NCI-H2227 treated with DMSO at 0.1 percent for 48 hours (cell line): ENCODE measurements around the gene SYNPR.

Experiments used
- DNase-seq: peaks from one replicate; lab custom pipeline; 2025; lab: John Stamatoyannopoulos, UW

The SYNPR gene

DNA sequence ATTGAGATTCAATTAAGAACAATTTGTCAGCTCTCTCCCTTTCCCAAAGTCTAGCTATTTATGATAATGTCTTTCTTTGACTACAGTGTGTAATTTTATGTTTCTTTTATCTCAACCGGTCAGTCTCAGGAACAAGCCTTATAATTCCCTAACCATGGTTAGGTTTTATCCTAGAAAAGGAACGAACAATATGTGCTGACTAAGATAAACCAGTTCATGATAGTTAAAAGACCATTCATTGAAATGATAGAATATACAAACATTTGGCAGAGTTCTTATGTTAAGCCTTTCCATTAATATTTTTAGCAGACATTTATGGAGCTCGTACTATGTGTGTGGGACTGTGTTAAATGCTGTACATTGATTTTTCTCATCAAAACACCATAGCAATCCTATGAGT lies 106.3 kb downstream of the SYNPR start:
- no peak for DNase-seq

DNA sequence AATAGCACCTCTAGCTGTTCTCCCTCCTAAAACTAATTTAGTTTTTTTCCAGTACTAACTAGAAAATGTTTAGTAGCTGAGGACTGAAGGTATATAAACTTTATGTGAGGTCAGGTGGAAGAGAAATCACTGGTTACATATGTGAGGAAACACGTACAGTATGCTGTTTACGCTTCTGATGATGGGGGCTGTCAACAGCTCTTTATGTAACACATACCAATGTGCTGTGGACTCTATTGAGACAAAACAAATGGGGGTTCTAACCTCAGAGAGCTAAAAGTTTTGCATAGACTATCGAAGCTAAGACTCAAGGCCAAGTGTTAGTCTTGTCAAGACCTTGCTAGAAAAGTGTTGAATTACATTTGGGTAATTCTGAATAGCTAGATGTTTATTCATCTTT lies 107.5 kb downstream of the SYNPR start:
- DNase-seq = no peak

DNA sequence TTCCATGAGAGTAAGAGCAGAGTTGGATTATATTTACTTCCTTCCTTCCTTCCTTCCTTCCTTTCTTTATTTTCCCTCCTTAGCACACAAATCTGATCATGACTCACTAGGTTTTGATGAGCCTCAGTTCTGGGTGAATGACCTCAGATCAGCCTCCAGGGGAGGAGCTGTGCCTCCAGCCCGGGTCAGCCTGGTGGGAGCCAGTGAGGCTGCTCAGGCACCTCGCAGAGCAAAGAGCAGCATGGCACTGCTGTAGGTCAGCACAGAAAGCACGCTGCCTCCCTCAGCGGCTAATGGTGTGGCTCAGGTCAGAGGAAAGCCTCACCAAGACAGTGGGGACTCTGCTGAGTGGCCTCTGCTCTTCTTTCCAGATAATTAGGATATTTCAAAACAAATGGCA lies 108.5 kb downstream of the SYNPR start:
- DNase-seq = no peak

DNA sequence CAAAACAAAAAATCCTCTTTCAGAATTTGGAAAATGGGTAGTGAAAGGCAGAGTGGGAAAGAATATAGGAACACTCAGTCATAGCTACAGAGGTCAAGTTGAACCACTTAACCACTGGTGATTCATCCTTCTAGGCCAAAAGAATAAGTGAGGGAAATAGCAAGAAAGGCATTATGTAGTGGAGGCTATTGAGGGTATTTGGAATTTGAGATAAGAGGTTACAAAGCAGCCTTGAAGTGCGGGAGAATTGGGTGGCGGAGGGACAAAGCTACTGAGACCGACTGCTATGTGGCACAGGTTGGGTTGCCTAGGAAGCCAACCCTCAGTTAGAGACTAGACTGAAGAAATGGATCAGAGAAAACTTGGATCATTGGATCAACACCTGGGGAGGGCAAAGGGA lies 109.5 kb downstream of the SYNPR start:
- DNase-seq = no peak

DNA sequence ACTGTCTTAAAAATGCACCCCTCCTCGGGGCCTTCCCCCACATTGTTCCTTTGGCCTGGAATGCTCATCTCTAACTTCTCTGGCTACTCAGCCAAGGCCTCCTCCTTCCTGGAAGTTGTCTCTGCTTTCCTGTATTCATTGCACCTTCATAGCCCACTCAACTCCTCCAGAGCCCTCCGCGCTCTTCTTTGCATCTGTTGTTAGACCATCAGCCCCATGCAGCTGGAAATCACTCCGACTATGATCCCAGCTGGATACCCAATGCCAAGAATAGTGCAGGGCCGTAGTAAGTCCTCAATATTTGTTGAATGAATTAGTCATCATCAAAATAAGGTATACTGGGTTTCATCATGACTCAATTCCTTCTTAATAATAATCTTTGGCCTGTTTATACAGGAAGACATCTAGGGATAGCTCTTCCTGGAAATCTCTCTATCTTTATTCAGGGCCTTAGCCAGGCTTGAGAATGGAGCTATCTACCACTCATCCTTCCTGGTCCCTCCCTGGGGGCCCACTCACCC lies 112.7 kb downstream of the SYNPR start:
- DNase-seq = no peak

DNA sequence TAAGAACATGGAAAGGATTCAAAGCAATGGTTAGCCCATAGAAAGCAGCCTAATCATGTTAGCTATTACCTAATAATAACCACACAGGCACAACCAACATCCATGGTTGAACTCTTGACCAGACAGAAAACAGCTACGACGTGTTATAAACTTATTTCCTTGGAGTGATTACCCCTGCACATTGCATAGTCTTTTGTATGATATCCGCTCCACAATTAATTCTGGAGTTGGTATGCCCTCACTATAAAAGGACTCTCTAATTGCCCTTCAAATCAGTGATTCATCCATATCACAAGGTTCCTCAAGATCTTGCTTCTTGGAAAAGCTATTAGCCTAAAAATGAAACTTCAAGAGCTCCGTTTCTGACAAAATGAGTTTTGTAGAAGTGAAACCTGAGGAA lies 117.9 kb downstream of the SYNPR start:
- DNase-seq = no peak

DNA sequence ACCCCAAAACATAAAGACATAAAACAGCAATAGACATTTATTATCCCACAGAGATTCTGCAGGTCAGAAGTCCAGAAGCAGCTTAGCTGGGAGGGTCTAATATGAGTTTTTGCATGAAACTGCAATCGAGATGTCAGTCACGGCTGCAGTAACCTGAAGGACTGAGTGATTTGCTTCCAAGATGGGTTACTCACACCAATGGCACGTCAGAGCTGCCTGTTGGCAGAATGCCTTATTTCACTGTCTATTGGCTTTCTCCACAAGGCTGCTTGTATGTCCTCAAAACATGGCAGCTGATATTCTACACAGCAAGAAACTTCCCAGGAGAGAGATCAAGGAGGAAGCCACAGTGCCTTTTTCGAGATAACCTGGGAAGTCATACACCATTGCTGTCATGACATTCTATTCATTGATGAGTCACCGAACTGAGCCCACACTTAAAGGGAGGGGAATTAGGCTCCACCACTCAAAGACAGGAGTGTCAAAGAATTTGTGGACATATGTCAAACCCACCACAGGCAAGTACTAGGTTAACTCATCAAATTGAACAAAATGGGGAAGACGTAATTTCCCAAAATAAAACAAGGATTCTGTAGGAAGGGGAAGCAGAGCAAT lies 122.2 kb downstream of the SYNPR start:
- no peak for DNase-seq

DNA sequence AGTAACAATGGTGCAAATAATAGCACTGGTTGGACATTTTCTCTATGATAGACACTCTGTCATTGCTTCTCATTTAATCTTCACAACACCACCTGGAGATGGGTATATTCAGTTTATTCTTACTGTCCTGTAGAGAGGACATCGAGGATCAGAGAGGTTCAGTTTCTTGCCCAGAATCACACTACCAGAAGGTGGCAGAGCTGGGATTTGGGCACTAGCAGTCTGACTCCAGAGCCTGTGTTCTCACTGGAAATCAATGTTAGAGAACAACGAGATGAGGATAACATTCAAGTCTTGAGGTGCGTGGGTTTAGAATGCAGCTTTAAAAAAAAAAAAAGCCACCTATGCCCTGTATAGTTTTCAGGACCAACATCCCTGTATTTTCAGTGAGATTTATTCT lies 127.8 kb downstream of the SYNPR start:
- DNase-seq = no peak

DNA sequence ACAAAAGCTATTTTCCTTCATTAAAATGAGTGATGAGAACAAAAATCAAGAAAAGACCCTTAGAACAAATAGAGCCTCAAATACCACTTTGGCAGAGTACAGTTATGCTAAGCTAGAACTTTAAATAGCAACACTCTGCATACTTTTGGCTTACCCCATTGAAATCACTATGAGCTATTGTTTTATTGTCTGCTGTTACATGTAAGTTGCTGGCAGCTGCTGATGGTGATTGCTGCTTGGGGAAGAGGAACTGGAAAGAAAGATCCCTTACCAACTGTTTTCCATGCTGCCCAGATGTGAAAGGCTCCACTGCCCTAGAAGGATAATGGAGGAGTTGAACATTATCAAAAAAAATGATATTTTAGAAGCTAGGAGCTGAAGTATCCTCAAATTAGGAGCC lies 135.4 kb downstream of the SYNPR start:
- no peak for DNase-seq

DNA sequence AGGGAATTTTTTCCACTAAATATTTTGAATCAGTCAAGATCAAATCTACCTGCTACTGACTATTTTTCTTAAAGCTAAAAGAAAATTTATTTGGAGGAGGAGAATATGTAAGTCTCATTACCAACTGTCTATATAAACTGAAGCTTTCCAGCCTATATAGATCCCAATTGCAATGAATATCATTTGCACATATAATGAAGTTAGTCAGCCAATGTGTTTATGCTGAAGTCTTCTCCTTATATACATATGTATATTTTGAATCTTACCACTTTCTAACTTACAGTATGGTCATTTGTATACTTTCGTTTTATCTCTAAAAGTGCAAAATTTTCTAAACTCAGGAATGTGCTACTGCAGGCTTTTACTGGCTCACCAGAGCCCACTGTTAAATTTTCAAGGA lies 136.5 kb downstream of the SYNPR start:
- DNase-seq = no peak

DNA sequence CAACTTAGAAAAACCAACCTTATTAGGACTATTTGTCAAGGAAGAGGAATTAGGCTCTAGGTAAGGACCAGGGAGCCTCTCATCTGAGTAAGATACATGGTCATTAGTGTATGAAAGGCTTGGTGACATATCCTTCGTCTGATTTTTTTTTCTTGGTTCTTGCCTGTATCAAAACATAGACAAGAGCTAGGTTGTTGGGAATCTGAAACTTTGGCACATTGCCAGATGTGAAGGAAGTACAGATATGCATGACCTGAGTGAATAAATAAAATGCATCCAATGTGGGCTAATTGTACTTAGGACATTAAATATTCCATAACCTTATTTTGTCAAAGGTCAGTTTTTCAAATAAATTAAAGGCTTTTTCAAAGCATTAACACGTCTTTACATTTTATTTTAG lies 151.8 kb downstream of the SYNPR start:
- DNase-seq = no peak

DNA sequence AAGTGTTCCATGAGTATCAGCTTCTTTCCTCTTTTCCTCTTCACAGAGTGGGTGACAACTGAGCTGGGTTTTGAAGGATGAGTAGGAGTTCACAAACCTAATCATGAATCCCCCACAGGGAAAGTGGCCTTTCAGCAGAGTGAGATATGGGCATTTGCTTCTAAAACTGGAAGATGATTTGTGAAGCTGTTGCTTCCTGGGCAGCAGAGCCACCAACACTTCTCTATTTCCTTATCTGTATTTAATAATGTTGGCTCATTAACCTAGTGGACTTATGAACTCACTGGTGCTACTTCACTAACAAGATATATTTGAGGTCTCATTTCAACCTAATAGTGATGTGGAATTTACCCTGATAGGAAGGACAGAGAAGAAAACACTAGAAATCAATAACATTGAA lies 152.8 kb downstream of the SYNPR start:
- DNase-seq = no peak

DNA sequence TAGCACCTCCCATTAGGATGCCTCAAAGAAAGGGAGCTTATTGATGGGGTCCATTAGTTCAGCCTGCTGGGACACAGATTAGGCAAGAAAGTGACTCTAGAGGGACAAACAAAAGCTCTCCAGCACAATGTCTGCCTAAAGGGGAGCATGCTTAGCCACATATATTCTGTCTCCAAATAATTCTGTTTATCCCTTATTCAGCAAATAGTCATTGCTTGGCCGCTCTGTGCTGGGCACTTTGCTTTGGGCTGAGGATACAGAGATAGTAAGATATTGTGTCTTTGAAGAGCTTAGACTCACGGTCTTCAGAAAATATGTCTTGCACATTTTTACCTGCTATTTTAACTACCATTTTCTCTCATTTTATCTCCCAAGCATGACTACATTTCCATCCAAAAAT lies 159.8 kb downstream of the SYNPR start:
- DNase-seq = no peak

DNA sequence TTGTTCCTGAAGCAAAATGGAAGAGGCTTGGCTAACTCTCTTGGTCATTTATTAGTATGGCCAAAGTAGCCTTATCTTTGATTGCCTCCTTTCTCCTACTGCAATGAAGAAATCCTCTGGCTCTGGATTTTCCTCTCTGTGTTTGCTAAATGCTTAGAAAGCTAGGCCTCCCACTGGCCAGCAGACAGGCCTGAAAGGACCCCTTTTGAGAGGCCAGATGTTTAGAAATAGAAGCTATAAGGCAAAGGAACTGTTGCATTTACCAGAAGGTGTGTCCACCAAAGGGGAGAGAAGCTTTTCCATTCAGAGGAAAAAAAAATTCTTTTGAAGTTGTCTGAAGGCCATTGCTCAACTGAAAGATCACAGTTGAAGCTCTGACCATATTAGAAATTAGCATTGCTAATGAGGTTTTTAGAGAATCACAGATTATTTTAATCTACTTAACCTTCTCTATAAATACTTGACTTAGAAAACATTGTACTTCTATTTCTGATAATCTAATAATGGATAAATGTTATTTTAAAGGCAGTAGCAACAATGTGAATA lies 160.8 kb downstream of the SYNPR start:
- no peak for DNase-seq

DNA sequence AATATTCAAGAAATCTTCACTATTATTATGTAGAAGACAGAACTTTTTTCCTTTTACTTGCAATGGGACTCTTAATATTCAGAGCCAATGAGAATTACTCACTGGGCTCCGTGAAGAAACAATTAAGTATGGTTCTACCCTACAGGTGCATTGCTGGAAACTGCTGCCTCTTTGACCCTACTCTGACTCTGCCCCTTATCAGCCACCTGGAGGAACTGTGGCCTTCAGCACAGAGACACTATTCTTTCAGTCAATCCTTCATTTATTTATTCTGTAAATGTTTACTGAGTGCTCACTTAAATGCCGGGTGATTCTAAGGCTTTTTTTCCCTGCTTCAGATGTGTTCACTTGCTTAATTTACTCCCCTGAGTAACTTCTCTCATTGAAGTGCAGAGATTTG lies 163.2 kb downstream of the SYNPR start:
- DNase-seq = no peak

DNA sequence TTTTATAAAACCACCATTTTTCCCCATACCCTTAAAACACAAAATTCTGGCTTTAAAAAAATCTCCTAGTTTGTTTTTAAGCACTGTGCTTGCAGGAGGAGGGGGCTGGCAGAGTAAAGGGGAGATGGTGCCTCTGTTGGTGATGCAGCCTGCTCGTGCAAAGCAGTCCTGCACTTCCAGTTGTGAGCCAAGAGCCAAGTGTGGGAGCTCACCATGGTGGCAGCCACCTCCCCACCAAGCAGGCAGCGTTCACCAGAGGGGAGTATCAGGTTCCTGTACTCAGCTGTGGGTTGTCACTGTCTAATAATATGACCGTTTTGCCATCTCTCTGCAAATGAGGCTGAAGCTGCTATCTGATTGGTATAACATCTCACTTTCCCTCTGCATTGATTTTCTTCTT lies 164.8 kb downstream of the SYNPR start:
- DNase-seq = no peak

DNA sequence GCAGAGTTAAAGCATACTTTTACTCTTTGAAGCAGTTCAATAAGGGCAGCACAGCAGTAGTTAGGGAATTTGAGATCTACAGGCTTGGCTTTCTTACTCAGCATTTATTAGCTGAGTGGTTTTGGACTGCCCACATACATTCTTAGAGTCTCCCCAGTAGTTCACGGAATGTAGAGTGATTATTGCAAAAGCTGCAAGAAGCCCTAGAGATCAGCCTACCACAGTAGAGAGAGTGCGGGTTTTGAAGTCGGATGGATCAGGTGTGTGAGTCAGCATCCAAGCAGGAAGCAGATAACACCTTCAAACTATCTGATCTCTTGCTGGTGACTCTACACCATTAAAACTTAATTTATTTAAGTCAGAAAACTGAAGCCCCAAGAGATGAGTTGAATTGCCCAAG lies 171.9 kb downstream of the SYNPR start:
- no peak for DNase-seq

DNA sequence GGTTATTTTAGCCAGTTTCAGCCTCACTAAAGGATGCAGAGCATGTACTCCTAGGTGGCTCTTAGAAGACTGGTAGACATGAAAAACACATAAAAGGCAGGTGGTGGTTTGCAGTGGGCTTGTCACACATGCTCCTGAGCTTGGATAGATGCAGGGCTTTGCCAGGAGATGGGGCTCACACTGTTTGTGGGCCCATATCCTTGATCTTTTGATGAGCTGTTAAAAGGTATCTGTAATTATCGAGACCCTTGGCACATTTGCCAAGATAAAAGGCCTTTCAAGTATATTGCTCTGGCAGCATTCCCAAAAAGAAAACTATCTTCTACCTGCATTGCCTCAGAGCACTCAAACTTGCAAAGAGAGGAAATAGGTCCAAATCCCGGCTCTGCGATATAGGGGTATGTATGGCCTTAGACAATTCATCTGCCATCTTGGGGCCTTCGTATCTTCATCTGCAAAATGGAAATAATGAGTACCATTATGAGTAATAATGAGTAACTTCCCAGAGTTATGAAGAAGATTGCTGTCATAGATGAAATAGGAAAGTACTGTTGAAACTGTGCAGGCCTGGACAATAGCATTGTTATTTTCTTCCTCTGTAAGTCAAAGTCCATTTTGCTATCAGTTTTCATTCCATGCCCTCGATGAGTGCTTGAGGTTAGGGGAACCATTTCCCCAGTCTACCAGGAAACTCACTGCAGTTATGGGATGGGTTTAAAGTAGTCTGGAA lies 172.7 kb downstream of the SYNPR start:
- no peak for DNase-seq

DNA sequence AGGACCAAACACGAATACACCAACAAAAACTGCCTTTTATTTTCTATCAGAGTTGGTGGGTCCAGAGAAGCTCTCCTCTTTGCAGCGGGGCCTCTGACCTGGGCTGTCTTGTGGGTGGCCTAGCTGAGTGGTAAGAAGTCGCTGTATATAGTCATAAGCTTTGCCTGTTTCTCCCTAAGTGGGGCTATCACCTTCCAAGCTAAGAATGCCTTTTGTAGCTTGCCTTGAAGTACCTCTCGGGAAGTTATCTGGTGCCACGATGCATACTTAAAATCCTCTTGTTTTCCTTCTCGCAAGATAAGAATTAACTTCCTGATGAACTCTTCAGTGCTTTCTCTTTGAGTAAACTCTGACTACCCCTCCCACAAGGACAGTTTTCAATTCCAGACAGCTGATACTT lies 178.8 kb downstream of the SYNPR start:
- no peak for DNase-seq

DNA sequence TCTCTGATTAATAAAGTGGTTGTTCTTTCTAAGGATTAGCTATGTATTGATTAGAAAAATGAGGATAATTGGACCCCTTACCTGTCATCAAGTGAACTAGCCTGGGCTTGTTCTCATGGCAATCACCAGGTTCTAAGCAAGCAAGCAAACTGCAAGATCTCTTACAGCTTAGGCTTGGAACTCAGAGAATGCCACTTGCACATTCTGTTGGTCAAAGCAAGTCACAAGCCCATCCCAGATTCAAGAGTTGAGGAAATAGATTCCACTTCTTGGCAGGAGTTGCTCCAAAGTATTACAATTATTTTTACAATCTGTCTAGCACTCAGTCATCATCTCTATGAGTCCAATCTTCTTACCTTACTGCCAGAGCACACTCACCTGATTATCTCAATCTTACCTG lies 180.3 kb downstream of the SYNPR start:
- no peak for DNase-seq

DNA sequence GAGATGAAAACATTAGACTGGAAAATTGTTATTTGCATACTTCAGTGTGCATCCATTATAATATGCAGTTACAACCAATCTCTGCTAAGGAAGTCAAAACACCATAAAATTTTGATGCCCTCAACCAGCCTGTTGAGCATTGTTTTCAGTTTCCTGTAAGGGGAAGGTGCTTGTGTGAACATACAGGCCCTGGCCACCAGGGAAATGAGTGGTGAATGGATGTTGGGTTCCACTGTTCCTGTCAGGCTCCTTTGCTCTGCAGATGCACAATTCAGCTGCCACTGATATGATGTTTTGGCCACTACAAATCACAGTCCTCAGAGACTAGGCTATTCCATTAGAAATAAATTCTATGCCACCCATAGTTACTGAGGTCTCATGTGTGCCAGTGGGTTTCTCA lies 184.6 kb downstream of the SYNPR start:
- no peak for DNase-seq

DNA sequence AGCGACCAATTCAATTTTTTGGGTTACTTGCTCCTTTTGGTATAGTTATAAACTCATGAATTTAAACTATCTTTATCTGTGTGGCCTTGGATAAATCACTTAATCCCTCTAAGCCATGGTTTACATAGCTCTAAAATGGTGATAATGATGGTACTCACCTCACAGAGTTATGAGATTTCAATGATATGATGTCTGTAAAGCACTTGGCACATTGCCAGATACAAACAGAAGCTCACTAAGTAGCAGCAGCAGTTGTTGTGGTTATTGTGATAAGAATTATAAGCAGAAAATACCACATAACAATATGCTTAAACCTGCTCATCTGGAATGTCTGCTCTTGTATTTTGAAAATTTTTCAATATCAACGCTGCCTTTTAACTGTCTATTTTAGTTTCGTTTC lies 189.3 kb downstream of the SYNPR start:
- peak; percentile 20 for DNase-seq

DNA sequence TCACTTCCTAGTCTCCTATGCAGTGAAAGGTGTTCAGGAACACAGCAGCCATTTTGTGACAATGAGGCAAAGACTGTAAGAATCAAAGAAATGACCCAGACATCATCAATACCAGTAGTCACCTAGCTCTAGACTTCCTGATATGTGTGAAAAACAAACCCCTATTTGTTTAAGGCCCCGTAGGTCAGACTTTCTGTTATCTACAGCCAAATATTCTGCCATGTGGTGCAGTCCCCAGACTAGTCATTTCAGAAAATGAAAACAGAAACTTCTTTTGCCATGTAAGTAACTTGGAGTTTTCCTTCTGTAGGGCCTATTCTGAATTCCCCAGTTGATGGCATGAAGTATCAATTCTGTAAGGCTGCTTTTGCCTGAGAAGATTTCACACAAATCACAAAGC lies 192.6 kb downstream of the SYNPR start:
- DNase-seq = no peak

DNA sequence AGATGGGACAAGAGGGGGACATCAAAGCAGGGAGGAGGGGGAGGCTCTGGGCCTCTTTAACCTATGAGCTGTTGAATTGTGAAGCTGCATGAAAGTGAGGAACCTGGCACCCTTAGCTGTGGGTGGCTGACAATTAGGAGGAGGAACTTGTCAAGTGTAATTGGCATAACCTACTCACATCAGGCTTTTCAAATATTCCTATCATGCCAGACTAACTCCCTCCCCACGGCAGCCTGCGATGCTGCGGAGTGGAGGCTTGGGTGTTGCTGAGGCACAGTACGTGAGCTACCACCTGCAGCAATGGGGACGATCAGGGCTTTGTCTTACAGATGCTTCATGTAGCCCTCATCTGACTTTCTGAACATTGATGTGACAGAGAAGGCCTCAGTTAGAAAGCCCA lies 193.7 kb downstream of the SYNPR start:
- no peak for DNase-seq
